K562 (cell line): Measurements from ENCODE around the gene AKAP6. TPM values are rescaled to one million over a fixed set of nuclear protein-coding genes. Genes with fewer than 3 reads are reported as not detected.

Experiments used
- SMAD4 ChIP-seq: fragments of 250-450 bp; sonication (Bioruptor Pico); conservative IDR thresholded peaks from 2 replicates; pipeline ENCODE4 v1.8.0; 2021; ENCODE audit warnings: inconsistent platforms, mild to moderate bottlenecking, moderate library complexity
- ZBTB8A ChIP-seq: fragments of 450-650 bp; IDR thresholded peaks from 2 replicates; pipeline ENCODE4 v1.6.1; 2018; ENCODE audit warnings: mild to moderate bottlenecking, moderate library complexity; ENCODE audit not compliant: partially characterized antibody
- ZNF318 ChIP-seq, 2 experiments: fragments of 450-650 bp; IDR thresholded peaks; 2 replicates each; pipeline ENCODE4 v1.6.1; 2016; ENCODE audit warnings: mild to moderate bottlenecking in 2 of 2, borderline replicate concordance in 1 of 2, low read depth in 1 of 2, moderate library complexity in 1 of 2
- polyA plus RNA-seq, 8 experiments: library from polyadenylated mRNA; depleted of rRNA in 4 of 8; stranded (reverse) in 5 of 8; unstranded in 3 of 8; fragments of >200 nt; fragmentation: Nextera tagmentation in 2 of 8; fragmentation: Illumina TruSeq in 1 of 8; extraction: Ambion mirVana in 2 of 8; extraction: Trizol in 1 of 8; gene quantifications; 2 replicates each; pipeline versions ENCODE4 v1.2.1 to v1.2.3, GENCODE V29; 2011 to 2014; ENCODE audit warnings: inconsistent platforms in 1 of 8, missing spikeins in 1 of 8
- total RNA-seq, 7 experiments: library from RNA; depleted of rRNA in 6 of 7; stranded (reverse); fragments of >200 nt in 6 of 7; fragmentation: Illumina TruSeq in 2 of 7; extraction: Trizol in 2 of 7; gene quantifications; 2 replicates each; pipeline versions ENCODE4 v1.2.1 to v1.2.3, GENCODE V29; 2011 to 2021; ENCODE audit warnings: low replicate concordance in 1 of 7

Gene AKAP6
- total and polyA plus RNA-seq, 9 of the 15 experiments (the other 6 are each of a cell fraction or from before 2014, with no cell fraction given) = 0.03 to 1.7 (median 0.48) TPM

GRCh38 chr14:32508281-32508680, 179.2 kb downstream of the AKAP6 start (continued):
- TF ChIP-seq ZNF318 (IDR thresholded peaks at IDR 0.05; ENCODE audit: borderline replicate concordance in 1 of 2, low read depth in 1 of 2) = no peak
- no peak for TF ChIP-seq ZBTB8A
- no peak for TF ChIP-seq SMAD4 (CRISPR knock-in tag)
